ENCODE data around the gene IHH. TPM values are rescaled to one million over a fixed set of nuclear protein-coding genes. Genes with fewer than 3 reads are reported as not detected.

The IHH gene
- total RNA-seq = not detected

DNA sequence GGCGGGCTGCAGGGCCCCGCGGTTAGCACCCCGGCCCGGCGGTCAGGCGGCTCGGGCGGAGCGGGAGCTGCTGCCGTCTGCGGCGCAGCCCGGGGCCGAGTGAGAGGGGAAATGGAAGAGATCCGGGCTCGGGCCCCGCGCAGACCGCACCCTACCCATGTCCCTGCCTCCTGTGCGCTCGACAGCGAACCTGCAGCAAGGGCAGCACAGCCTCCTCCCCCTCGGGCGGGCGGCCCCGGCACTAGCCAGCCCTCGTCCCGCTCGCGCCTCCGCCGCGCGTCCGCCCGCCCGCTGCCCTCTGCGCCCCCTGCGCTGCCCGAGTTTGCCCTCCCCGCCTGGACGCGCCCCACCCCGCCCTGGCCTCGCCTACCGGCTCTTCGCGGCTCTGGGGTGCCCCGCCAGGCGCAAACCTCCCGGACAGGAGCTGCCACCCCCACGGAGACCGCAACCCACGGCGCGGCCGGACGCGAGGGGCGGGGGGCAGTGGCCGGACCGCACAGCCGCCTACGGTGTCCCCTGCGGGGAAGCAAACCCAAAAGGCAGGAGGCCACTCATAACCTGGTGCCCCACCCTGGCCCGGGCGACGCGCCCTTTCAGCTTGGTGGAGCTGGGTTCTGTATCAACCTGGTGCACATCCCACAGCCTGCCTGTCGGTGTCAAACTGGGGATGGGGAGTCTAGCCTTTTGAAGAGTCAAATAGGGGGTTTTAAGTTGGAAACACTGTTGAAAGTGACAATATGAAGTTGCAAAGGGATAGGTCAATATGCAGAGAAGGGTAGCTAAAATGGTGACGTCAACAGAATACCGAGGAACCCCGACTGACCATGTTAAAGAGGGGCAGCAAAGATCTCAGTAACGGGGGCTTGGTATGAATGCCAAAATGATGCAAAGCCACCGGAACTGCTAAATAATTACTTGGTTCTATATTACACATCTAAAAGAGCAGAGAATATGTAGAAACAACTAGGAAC lies at the start of gene IHH:
Gene IHH, minus strand, starts transcription at position 101 of the 971 bp plus-strand sequence. CDS start 454 bp downstream, outside the sequence.
- Histone ChIP-seq H3K4me1 (peaks cover 38 to 45% (median 43%) of the 10 kb centered on the region in 4 donors), H3K4me3 (peak within 1 kb of the TSS; percentile 17 to 42 (median 36)), H3K9me3 (no peaks in the 10 kb centered on the region), H3K36me3 (no peaks in the 10 kb centered on the region), H3K27me3 (peaks cover 10 to 84% (median 53%) of the 10 kb centered on the region in 4 donors), H3K27ac (replicated peaks in 1 of 4) (no peak within 1 kb of the TSS)
- no peak for TF ChIP-seq POLR2AphosphoS5 (IDR thresholded peaks at IDR 0.05)
- no peak for TF ChIP-seq POLR2A (IDR thresholded peaks at IDR 0.05; ENCODE audit: low read depth)
- TF ChIP-seq, protein P1, sequence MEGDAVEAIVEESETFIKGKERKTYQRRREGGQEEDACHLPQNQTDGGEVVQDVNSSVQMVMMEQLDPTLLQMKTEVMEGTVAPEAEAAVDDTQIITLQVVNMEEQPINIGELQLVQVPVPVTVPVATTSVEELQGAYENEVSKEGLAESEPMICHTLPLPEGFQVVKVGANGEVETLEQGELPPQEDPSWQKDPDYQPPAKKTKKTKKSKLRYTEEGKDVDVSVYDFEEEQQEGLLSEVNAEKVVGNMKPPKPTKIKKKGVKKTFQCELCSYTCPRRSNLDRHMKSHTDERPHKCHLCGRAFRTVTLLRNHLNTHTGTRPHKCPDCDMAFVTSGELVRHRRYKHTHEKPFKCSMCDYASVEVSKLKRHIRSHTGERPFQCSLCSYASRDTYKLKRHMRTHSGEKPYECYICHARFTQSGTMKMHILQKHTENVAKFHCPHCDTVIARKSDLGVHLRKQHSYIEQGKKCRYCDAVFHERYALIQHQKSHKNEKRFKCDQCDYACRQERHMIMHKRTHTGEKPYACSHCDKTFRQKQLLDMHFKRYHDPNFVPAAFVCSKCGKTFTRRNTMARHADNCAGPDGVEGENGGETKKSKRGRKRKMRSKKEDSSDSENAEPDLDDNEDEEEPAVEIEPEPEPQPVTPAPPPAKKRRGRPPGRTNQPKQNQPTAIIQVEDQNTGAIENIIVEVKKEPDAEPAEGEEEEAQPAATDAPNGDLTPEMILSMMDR (IDR thresholded peaks at IDR 0.05) = no peak
- no peak for TF ChIP-seq EP300 (IDR thresholded peaks at IDR 0.05)
- 6% methylated on average over 13 of the region's 76 CpGs for WGBS
- DNase-seq (ENCODE audit: extremely low spot score) = no peak
- intact Hi-C loops (cut with DNase I) = loop anchor here (5.0 kb wide), 1 partner anchor 61 kb away; no protein-coding TSS in a partner anchor

DNA sequence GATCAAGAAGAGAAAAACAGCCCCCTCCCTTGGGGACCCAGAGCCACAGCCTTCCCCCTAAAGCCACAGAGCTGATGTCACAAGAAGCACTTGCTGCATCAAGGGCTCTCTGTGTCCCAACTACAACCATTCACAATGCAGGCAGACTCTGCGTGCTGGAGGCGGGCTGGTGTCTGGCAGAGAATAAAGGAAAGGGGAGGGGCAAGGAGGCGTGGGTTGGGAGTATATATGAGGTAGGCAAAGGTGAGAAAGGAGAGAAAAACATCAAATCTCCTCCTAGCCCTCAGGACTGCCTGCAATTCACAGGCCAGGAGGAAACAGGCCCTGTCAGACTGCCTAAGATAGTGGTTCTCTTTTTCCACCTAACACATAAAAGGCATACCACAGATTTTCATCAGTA lies 48.8 kb upstream of the IHH start:
- Histone ChIP-seq H3K4me3 (no peak overlapping the region), H3K4me1 (peaks cover 0 to 15% (median 6%) of the 10 kb centered on the region in 4 donors), H3K36me3 (no peaks in the 10 kb centered on the region), H3K9me3 (no peaks in the 10 kb centered on the region), H3K27me3 (no peaks in the 10 kb centered on the region), H3K27ac (replicated peaks in 1 of 4) (no peak overlapping the region)
- no peak for DNase-seq (ENCODE audit: extremely low spot score)
- intact Hi-C loops (cut with DNase I) = no loop called here
- no peak for TF ChIP-seq EP300 (IDR thresholded peaks at IDR 0.05)
- no peak for TF ChIP-seq POLR2A (IDR thresholded peaks at IDR 0.05; ENCODE audit: low read depth)
- TF ChIP-seq, protein P1 (IDR thresholded peaks at IDR 0.05) = no peak
- no peak for TF ChIP-seq POLR2AphosphoS5 (IDR thresholded peaks at IDR 0.05)
- WGBS = 78% methylated on average over 3 of the region's 3 CpGs

DNA sequence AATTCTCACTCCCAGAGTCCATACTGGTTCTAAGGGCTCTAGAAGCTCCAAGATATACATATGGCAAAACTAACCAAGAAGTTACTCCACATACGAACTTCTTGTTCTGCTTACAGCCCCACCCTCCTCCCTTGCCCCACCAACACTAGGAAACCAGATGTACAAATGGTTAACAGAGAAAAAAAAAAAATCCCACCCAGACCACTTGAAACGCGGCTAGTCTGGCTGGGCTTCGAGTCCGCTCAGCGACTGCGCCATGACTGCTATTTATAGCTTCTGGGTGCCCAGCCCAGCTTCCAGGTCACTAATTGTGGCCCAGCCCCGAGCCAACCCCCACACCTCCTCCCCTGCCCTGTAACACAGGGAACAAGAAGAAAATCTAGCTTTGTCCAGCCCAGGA lies 47.0 kb upstream of the IHH start:
- DNase-seq (ENCODE audit: extremely low spot score) = no peak
- Histone ChIP-seq H3K27ac (replicated peaks in 1 of 4) (no peak overlapping the region), H3K9me3 (no peaks in the 10 kb centered on the region), H3K27me3 (no peaks in the 10 kb centered on the region), H3K36me3 (no peaks in the 10 kb centered on the region), H3K4me3 (no peak overlapping the region), H3K4me1 (peaks cover 0 to 15% (median 6%) of the 10 kb centered on the region in 4 donors)
- WGBS = 62% methylated on average over 8 of the region's 8 CpGs
- intact Hi-C loops (cut with DNase I) = no loop called here
- no peak for TF ChIP-seq EP300 (IDR thresholded peaks at IDR 0.05)
- no peak for TF ChIP-seq POLR2AphosphoS5 (IDR thresholded peaks at IDR 0.05)
- TF ChIP-seq, protein P1 (IDR thresholded peaks at IDR 0.05) = no peak
- TF ChIP-seq POLR2A (IDR thresholded peaks at IDR 0.05; ENCODE audit: low read depth) = no peak

DNA sequence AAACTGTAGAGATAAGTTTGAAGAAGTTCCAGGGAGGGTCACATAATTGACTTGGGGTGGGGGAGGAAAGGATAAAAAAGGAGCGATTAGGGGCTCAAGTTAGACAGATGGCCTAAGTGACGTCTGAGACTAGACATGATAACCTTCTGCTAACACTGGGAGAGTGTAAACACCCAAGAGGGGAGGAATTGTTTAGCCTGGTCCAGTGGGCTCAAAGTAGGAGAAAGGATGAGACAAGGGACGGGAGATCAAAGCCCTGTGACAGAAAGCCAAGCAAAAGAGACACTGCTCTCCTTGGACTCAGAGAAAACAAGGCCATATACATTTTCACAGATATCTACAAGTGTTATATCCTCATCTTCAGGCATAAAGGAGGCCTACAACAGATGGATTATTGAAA lies 45.5 kb upstream of the IHH start:
- H3K36me3 ChIP-seq = no peaks in the 10 kb centered on the region
- TF ChIP-seq EP300 (IDR thresholded peaks at IDR 0.05) (no peak), POLR2AphosphoS5 (IDR thresholded peaks at IDR 0.05) (no peak), POLR2A (IDR thresholded peaks at IDR 0.05; ENCODE audit: low read depth) (no peak)
- TF ChIP-seq, protein P1 (IDR thresholded peaks at IDR 0.05) = no peak
- DNase-seq (ENCODE audit: extremely low spot score) = no peak
- H3K4me1 ChIP-seq = peaks cover 0 to 15% (median 6%) of the 10 kb centered on the region in 4 donors
- no peaks in the 10 kb centered on the region for H3K27me3 ChIP-seq
- WGBS = 89% methylated on average over 3 of the region's 3 CpGs
- intact Hi-C loops (cut with DNase I) = no loop called here
- no peak overlapping the region for H3K27ac ChIP-seq (replicated peaks in 1 of 4)
- H3K4me3 ChIP-seq = no peak overlapping the region
- no peaks in the 10 kb centered on the region for H3K9me3 ChIP-seq

All from esophagus muscularis mucosa (tissue), 4 donors.